Vagina (tissue), 2 donors: ENCODE data around the gene LRIF1.

Experiments
- POLR2A ChIP-seq, 2 donors: fragments of 450-650 bp; IDR thresholded peaks; one replicate each; pipeline ENCODE4 v1.6.1; 2017; ENCODE audit warnings: antibody characterized with exemption in 2 of 2, mild to moderate bottlenecking in 2 of 2, moderate library complexity in 2 of 2
- POLR2AphosphoS5 ChIP-seq, 2 donors: sonication (generic); formaldehyde crosslinking; IDR thresholded peaks; one replicate each; pipeline ENCODE4 v1.9.0; 2017; ENCODE audit warnings: antibody characterized with exemption in 2 of 2, mild to moderate bottlenecking in 2 of 2, low read depth in 1 of 2; ENCODE audit not compliant: insufficient read depth in 1 of 2
- TF ChIP-seq, protein P1 (sequence below), 3 experiments: fragments of 450-650 bp in 2 of 3; fragments of 200-600 bp in 1 of 3; sonication (generic) in 1 of 3; IDR thresholded peaks; one replicate each; pipeline ENCODE4 v1.5.1; 2017 to 2019; ENCODE audit warnings: antibody characterized with exemption in 3 of 3, mild to moderate bottlenecking in 2 of 3, moderate library complexity in 2 of 3

DNA sequence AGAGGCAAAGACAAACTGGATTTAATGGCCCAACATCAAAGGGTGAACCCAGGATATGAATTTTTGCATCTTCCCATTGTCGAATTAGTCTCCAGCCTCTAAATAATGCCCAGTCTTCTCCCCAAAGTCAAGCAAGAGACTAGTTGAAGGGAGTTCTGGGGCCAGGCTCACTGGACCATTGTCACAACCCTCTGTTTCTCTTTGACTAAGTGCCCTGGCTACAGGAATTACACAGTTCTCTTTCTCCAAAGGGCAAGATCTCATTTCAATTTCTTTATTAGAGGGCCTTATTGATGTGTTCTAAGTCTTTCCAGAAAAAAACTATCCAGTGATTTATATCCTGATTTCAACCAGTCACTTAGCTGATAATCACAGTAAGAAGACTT, 64.3 kb downstream of the LRIF1 start:
- TF ChIP-seq POLR2A (IDR thresholded peaks at IDR 0.05) (no peak), POLR2AphosphoS5 (IDR thresholded peaks at IDR 0.05; ENCODE audit: insufficient read depth in 1 of 2, low read depth in 1 of 2) (no peak)
- TF ChIP-seq, protein P1, sequence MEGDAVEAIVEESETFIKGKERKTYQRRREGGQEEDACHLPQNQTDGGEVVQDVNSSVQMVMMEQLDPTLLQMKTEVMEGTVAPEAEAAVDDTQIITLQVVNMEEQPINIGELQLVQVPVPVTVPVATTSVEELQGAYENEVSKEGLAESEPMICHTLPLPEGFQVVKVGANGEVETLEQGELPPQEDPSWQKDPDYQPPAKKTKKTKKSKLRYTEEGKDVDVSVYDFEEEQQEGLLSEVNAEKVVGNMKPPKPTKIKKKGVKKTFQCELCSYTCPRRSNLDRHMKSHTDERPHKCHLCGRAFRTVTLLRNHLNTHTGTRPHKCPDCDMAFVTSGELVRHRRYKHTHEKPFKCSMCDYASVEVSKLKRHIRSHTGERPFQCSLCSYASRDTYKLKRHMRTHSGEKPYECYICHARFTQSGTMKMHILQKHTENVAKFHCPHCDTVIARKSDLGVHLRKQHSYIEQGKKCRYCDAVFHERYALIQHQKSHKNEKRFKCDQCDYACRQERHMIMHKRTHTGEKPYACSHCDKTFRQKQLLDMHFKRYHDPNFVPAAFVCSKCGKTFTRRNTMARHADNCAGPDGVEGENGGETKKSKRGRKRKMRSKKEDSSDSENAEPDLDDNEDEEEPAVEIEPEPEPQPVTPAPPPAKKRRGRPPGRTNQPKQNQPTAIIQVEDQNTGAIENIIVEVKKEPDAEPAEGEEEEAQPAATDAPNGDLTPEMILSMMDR (IDR thresholded peaks at IDR 0.05), result no peak
